K562 (cell line): Measurements from ENCODE around the gene DPP9. TPM values are rescaled to one million over a fixed set of nuclear protein-coding genes. Genes with fewer than 3 reads are reported as not detected.

ENCODE experiments used
- ARID1B ChIP-seq: fragments of 450-650 bp; IDR thresholded peaks from 2 replicates; pipeline ENCODE4 v1.6.1; 2016; ENCODE audit warnings: antibody characterized with exemption, mild to moderate bottlenecking, inconsistent platforms
- ATF1 ChIP-seq, 2 experiments: fragments of 450-650 bp in 1 of 2; IDR thresholded peaks; 2 replicates each; pipeline ENCODE4 v1.6.1; 2016; ENCODE audit warnings: missing compliant biosample characterization in 1 of 2, missing genetic modification characterization in 1 of 2
- EZH2 ChIP-seq: IDR thresholded peaks from 2 replicates; pipeline ENCODE4 v1.6.1; 2012; ENCODE audit warnings: low read depth, mild to moderate bottlenecking, inconsistent platforms, low read length, borderline replicate concordance
- HCFC1 ChIP-seq: IDR thresholded peaks from 2 replicates; pipeline ENCODE4 v1.6.1; 2012; ENCODE audit warnings: low read depth, low read length, improper control_type of control experiment
- HMGXB4 ChIP-seq: sonication (generic); formaldehyde crosslinking; IDR thresholded peaks from 2 replicates; pipeline ENCODE4 v1.8.1; 2023; ENCODE audit warnings: mild to moderate bottlenecking, missing genetic modification reagents
- KDM5B ChIP-seq: fragments of 200-600 bp; sonication (generic); IDR thresholded peaks from 2 replicates; pipeline ENCODE4 v1.6.1; 2012; ENCODE audit warnings: low read depth, mild to moderate bottlenecking, moderate library complexity, low read length, control low read depth, inconsistent platforms; ENCODE audit not compliant: insufficient replicate concordance
- NFIX ChIP-seq: fragments of 250-450 bp; sonication (Bioruptor Pico); IDR thresholded peaks from 2 replicates; pipeline ENCODE4 v1.4.0; 2020; ENCODE audit warnings: low read depth, mild to moderate bottlenecking, moderate library complexity
- POLR2AphosphoS5 ChIP-seq: IDR thresholded peaks from 2 replicates; pipeline ENCODE4 v1.6.1; 2011; ENCODE audit warnings: mild to moderate bottlenecking, low read depth, low read length, moderate library complexity; ENCODE audit not compliant: control insufficient read depth, insufficient read depth
- PTTG1 ChIP-seq: fragments of 450-650 bp; IDR thresholded peaks from 2 replicates; pipeline ENCODE4 v1.6.1; 2016; ENCODE audit warnings: low read depth, mild to moderate bottlenecking, missing genetic modification characterization, missing compliant biosample characterization
- RAD51 ChIP-seq: fragments of 450-650 bp; IDR thresholded peaks from 2 replicates; pipeline ENCODE4 v1.7.1; 2016; ENCODE audit warnings: low read depth, mild to moderate bottlenecking, borderline replicate concordance
- SIN3A ChIP-seq, 2 experiments: fragments of 150-350 bp in 1 of 2; IDR thresholded peaks; 2 replicates each; pipeline ENCODE4 v1.6.1; 2011 to 2016; ENCODE audit warnings: borderline replicate concordance in 2 of 2, low read depth in 2 of 2, low read length in 2 of 2, mild to moderate bottlenecking in 2 of 2, moderate library complexity in 2 of 2; ENCODE audit not compliant: control insufficient read depth in 1 of 2
- SRSF3 ChIP-seq: fragments of 200-400 bp; formaldehyde crosslinking; IDR thresholded peaks from 2 replicates; pipeline ENCODE4 v1.6.1; 2016; ENCODE audit warnings: mild to moderate bottlenecking, low read length, moderate library complexity; ENCODE audit not compliant: insufficient read depth
- ZNF398 ChIP-seq: fragments of 250-450 bp; sonication (Bioruptor Pico); IDR thresholded peaks from 2 replicates; pipeline ENCODE4 v1.8.0; 2021; ENCODE audit warnings: moderate library complexity, mild to moderate bottlenecking, inconsistent platforms
- ZNF41 ChIP-seq: fragments of 250-450 bp; sonication (Bioruptor Pico); conservative IDR thresholded peaks from 2 replicates; pipeline ENCODE4 v1.4.0; 2020; ENCODE audit warnings: mild to moderate bottlenecking
- ZNF668 ChIP-seq: fragments of 250-450 bp; sonication (Bioruptor Pico); IDR thresholded peaks from 2 replicates; pipeline ENCODE4 v1.8.0; 2022; ENCODE audit warnings: mild to moderate bottlenecking, inconsistent platforms
- ZNF75A ChIP-seq: fragments of 450-650 bp; formaldehyde crosslinking; IDR thresholded peaks from 2 replicates; pipeline ENCODE4 v1.4.0; 2020; ENCODE audit warnings: mild to moderate bottlenecking
- polyA plus RNA-seq, 8 experiments: library from polyadenylated mRNA; depleted of rRNA in 4 of 8; stranded (reverse) in 5 of 8; unstranded in 3 of 8; fragments of >200 nt; fragmentation: Nextera tagmentation in 2 of 8; fragmentation: Illumina TruSeq in 1 of 8; extraction: Ambion mirVana in 2 of 8; extraction: Trizol in 1 of 8; gene quantifications; 2 replicates each; pipeline versions ENCODE4 v1.2.1 to v1.2.3, GENCODE V29; 2011 to 2014; ENCODE audit warnings: inconsistent platforms in 1 of 8, missing spikeins in 1 of 8
- total RNA-seq, 7 experiments: library from RNA; depleted of rRNA in 6 of 7; stranded (reverse); fragments of >200 nt in 6 of 7; fragmentation: Illumina TruSeq in 2 of 7; extraction: Trizol in 2 of 7; gene quantifications; 2 replicates each; pipeline versions ENCODE4 v1.2.1 to v1.2.3, GENCODE V29; 2011 to 2021; ENCODE audit warnings: low replicate concordance in 1 of 7
- TF ChIP-seq, protein P1 (sequence below), 2 experiments: IDR thresholded peaks in 1 of 2; conservative IDR thresholded peaks in 1 of 2; 2 replicates each; pipeline ENCODE4 v1.6.1; 2016; ENCODE audit warnings: low read depth in 2 of 2, mild to moderate bottlenecking in 1 of 2, missing compliant biosample characterization in 1 of 2, missing genetic modification characterization in 1 of 2, moderate library complexity in 1 of 2
- TF ChIP-seq, protein P2 (sequence below): fragments of 250-450 bp; sonication (Bioruptor Pico); IDR thresholded peaks from 2 replicates; pipeline ENCODE4 v1.8.0; 2022; ENCODE audit warnings: inconsistent platforms, mild to moderate bottlenecking, moderate library complexity, borderline replicate concordance

The DPP9 gene
- total and polyA plus RNA-seq, 9 of the 15 experiments (the other 6 are each of a cell fraction or from before 2014, with no cell fraction given), result 0.90 to 66.7 (median 24.5) TPM

- TF ChIP-seq, protein P1, sequence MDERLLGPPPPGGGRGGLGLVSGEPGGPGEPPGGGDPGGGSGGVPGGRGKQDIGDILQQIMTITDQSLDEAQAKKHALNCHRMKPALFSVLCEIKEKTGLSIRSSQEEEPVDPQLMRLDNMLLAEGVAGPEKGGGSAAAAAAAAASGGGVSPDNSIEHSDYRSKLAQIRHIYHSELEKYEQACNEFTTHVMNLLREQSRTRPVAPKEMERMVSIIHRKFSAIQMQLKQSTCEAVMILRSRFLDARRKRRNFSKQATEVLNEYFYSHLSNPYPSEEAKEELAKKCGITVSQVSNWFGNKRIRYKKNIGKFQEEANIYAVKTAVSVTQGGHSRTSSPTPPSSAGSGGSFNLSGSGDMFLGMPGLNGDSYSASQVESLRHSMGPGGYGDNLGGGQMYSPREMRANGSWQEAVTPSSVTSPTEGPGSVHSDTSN (CRISPR knock-in tag; IDR thresholded peaks at IDR 0.05; ENCODE audit: low read depth), result no peak
- TF ChIP-seq, protein P1 (tag; conservative IDR thresholded peaks at IDR 0.05; ENCODE audit: low read depth), result no peak
- TF ChIP-seq ZNF398 (CRISPR knock-in tag), result no peak
- TF ChIP-seq SIN3A (IDR thresholded peaks at IDR 0.05; ENCODE audit: borderline replicate concordance in 2 of 2, control insufficient read depth in 1 of 2, low read depth in 2 of 2, low read length in 2 of 2), result peak; percentile 54 to 96; a peak in 3 of 4 replicates
- peak; percentile 73 for TF ChIP-seq KDM5B
- TF ChIP-seq POLR2AphosphoS5, result peak; percentile 61; the same call in 1 of the 2 replicates
- peak; percentile 93 for TF ChIP-seq RAD51
- TF ChIP-seq, protein P2, sequence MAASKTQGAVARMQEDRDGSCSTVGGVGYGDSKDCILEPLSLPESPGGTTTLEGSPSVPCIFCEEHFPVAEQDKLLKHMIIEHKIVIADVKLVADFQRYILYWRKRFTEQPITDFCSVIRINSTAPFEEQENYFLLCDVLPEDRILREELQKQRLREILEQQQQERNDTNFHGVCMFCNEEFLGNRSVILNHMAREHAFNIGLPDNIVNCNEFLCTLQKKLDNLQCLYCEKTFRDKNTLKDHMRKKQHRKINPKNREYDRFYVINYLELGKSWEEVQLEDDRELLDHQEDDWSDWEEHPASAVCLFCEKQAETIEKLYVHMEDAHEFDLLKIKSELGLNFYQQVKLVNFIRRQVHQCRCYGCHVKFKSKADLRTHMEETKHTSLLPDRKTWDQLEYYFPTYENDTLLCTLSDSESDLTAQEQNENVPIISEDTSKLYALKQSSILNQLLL (CRISPR knock-in tag), result no peak
- no peak for TF ChIP-seq SRSF3
- peak; percentile 78; the same call in 1 of the 2 replicates for TF ChIP-seq HMGXB4 (CRISPR knock-in tag)
- no peak for TF ChIP-seq ARID1B
- TF ChIP-seq ZNF41 (CRISPR knock-in tag), result no peak
- TF ChIP-seq PTTG1 (tag), result no peak
- no peak for TF ChIP-seq EZH2
- TF ChIP-seq ATF1 (CRISPR knock-in tag; IDR thresholded peaks at IDR 0.05), result peak; percentile 58
- peak; percentile 79 for TF ChIP-seq ATF1 (tag; IDR thresholded peaks at IDR 0.05)
- TF ChIP-seq HCFC1, result peak; percentile 75
- TF ChIP-seq NFIX (CRISPR knock-in tag), result no peak
- no peak for TF ChIP-seq ZNF668
- TF ChIP-seq ZNF75A, result no peak
These were observed 53.7 kb downstream of the DPP9 start, which contains the start of gene MYDGF (continued) for GRCh38 chr19:4669723-4670480.
